ENCODE results near the gene TOP3A.

Gene TOP3A

GRCh38 chr17:18229771-18230170 is 85.0 kb downstream of the TOP3A start:
- Histone ChIP-seq H4K20me1 (ENCODE audit: control insufficient read depth, insufficient read depth, low read depth, low read length) (no peaks in the 10 kb centered on the region), H3K79me2 (ENCODE audit: control insufficient read depth, low read length) (peaks cover 8% of the 10 kb centered on the region)

GRCh38 chr17:18229254-18229653 is 85.5 kb downstream of the TOP3A start:
- no peaks in the 10 kb centered on the region for H4K20me1 ChIP-seq (ENCODE audit: control insufficient read depth, insufficient read depth, low read depth, low read length)
- no peaks in the 10 kb centered on the region for H3K9me2 ChIP-seq (replicated peaks; ENCODE audit: control insufficient read depth, low read length)
- no peak overlapping the region for H3K4me2 ChIP-seq (ENCODE audit: low read length)
- peaks cover 14% of the 10 kb centered on the region for H3K4me1 ChIP-seq (ENCODE audit: control insufficient read depth, low read length)
- H3K9me3 ChIP-seq (ENCODE audit: control insufficient read depth, insufficient read depth, low read length): no peaks in the 10 kb centered on the region
- no peaks in the 10 kb centered on the region for H3K27me3 ChIP-seq (ENCODE audit: control insufficient read depth, low read length)
- TF ChIP-seq CTCF (IDR thresholded peaks at IDR 0.05; ENCODE audit: low read depth, low read length, poor library complexity, severe bottlenecking): no peak
- TF ChIP-seq EZH2phosphoT487 (IDR thresholded peaks at IDR 0.05; ENCODE audit: borderline replicate concordance, low read length): no peak
- H3K36me3 ChIP-seq (ENCODE audit: control insufficient read depth, low read length): no peaks in the 10 kb centered on the region
- H3F3A ChIP-seq (ENCODE audit: control insufficient read depth, insufficient read depth): no peaks in the 10 kb centered on the region
- H3K4me3 ChIP-seq (ENCODE audit: low read length): no peak overlapping the region
- H3K27ac ChIP-seq (ENCODE audit: low read depth, low read length): no peak overlapping the region
- peaks cover 8% of the 10 kb centered on the region for H3K79me2 ChIP-seq (ENCODE audit: control insufficient read depth, low read length)

More at GRCh38 chr17:18229771-18230170, 85.0 kb downstream of the TOP3A start:
- H3K9me2 ChIP-seq (replicated peaks; ENCODE audit: control insufficient read depth, low read length): no peaks in the 10 kb centered on the region
- no peak overlapping the region for H3K4me3 ChIP-seq (ENCODE audit: low read length)
- H3K27me3 ChIP-seq (ENCODE audit: control insufficient read depth, low read length): no peaks in the 10 kb centered on the region
- H3F3A ChIP-seq (ENCODE audit: control insufficient read depth, insufficient read depth): no peaks in the 10 kb centered on the region
- peaks cover 12% of the 10 kb centered on the region for H3K4me1 ChIP-seq (ENCODE audit: control insufficient read depth, low read length)
- TF ChIP-seq CTCF (IDR thresholded peaks at IDR 0.05; ENCODE audit: low read depth, low read length, poor library complexity, severe bottlenecking) (no peak), EZH2phosphoT487 (IDR thresholded peaks at IDR 0.05; ENCODE audit: borderline replicate concordance, low read length) (no peak)
- no peak overlapping the region for H3K27ac ChIP-seq (ENCODE audit: low read depth, low read length)
- no peaks in the 10 kb centered on the region for H3K9me3 ChIP-seq (ENCODE audit: control insufficient read depth, insufficient read depth, low read length)
- H3K36me3 ChIP-seq (ENCODE audit: control insufficient read depth, low read length): no peaks in the 10 kb centered on the region
- H3K4me2 ChIP-seq (ENCODE audit: low read length): no peak overlapping the region

- Histone ChIP-seq H4K20me1 (ENCODE audit: control insufficient read depth, insufficient read depth, low read depth, low read length) (no peaks in the 10 kb centered on the region), H3K4me2 (ENCODE audit: low read length) (no peak overlapping the region)
Measured at GRCh38 chr17:18228176-18228682, 86.6 kb downstream of the TOP3A start.

More at GRCh38 chr17:18228176-18228682, 86.6 kb downstream of the TOP3A start:
- TF ChIP-seq EZH2phosphoT487 (IDR thresholded peaks at IDR 0.05; ENCODE audit: borderline replicate concordance, low read length): no peak
- no peak for TF ChIP-seq CTCF (IDR thresholded peaks at IDR 0.05; ENCODE audit: low read depth, low read length, poor library complexity, severe bottlenecking)
- Histone ChIP-seq H3K27me3 (ENCODE audit: control insufficient read depth, low read length) (no peaks in the 10 kb centered on the region), H3K4me3 (ENCODE audit: low read length) (no peak overlapping the region), H3K4me1 (ENCODE audit: control insufficient read depth, low read length) (peaks cover 14% of the 10 kb centered on the region), H3K36me3 (ENCODE audit: control insufficient read depth, low read length) (no peaks in the 10 kb centered on the region), H3F3A (ENCODE audit: control insufficient read depth, insufficient read depth) (no peaks in the 10 kb centered on the region), H3K79me2 (ENCODE audit: control insufficient read depth, low read length) (peaks cover 8% of the 10 kb centered on the region), H3K27ac (ENCODE audit: low read depth, low read length) (no peak overlapping the region), H3K9me2 (replicated peaks; ENCODE audit: control insufficient read depth, low read length) (no peaks in the 10 kb centered on the region), H3K9me3 (ENCODE audit: control insufficient read depth, insufficient read depth, low read length) (no peaks in the 10 kb centered on the region)
